Measurements from ENCODE around the gene VPS4A. TPM values are rescaled to one million over a fixed set of nuclear protein-coding genes. Genes with fewer than 3 reads are reported as not detected.

Gene VPS4A
- polyA plus RNA-seq (2011; rRNA removed): 12.8 and 16.6 TPM in 2 replicates
- 21.7 and 29.9 TPM in 2 replicates for polyA minus RNA-seq (2011; rRNA and poly(A)+ RNA removed)

GRCh38 chr16:69310653-69311532, at the start of gene VPS4A:
VPS4A (plus strand) TSS chr16:69311350; CDS start chr16:69311512, 162 bp downstream.
- TF ChIP-seq CTCF (IDR thresholded peaks at IDR 0.05; ENCODE audit: low read depth, low read length): peak; percentile 75
- Histone ChIP-seq H3K4me3 (ENCODE audit: low read depth, low read length) (peak within 1 kb of the TSS; percentile 86), H3K27me3 (ENCODE audit: control insufficient read depth, insufficient read depth, low read length) (no peaks in the 10 kb centered on the region), H3K27ac (ENCODE audit: low read depth, low read length) (peak within 1 kb of the TSS; percentile 75), H3K9me3 (ENCODE audit: control insufficient read depth, insufficient read depth, low read length) (no peaks in the 10 kb centered on the region; the same call in 1 of the 2 replicates)
- DNase-seq (ENCODE audit: low read depth, low spot score): peak; percentile 92
- ChIA-PET CTCF (interaction anchor here (0.6 to 1.5 kb wide), 15 partner anchors 9 to 161 kb away, joined by 3 to 9 read pairs (median 4); no protein-coding TSS in a partner anchor), POLR2A (no interaction called here)

- Histone ChIP-seq H3K27ac (ENCODE audit: low read depth, low read length) (no peak overlapping the region), H3K27me3 (ENCODE audit: control insufficient read depth, insufficient read depth, low read length) (no peaks in the 10 kb centered on the region), H3K4me3 (ENCODE audit: low read depth, low read length) (no peak overlapping the region), H3K9me3 (ENCODE audit: control insufficient read depth, insufficient read depth, low read length) (no peaks in the 10 kb centered on the region)
- ChIA-PET CTCF (interaction anchor here (0.6 to 1.6 kb wide), 2 partner anchors 59 to 116 kb away, joined by 3 to 5 read pairs; no protein-coding TSS in a partner anchor), POLR2A (no interaction called here)
- TF ChIP-seq CTCF (IDR thresholded peaks at IDR 0.05; ENCODE audit: low read depth, low read length): no peak
- no peak for DNase-seq (ENCODE audit: low read depth, low spot score)
Observed at GRCh38 chr16:69266334-69267063, 44.7 kb upstream of the VPS4A start.

GRCh38 chr16:69267633-69268032, 43.5 kb upstream of the VPS4A start:
- Histone ChIP-seq H3K4me3 (ENCODE audit: low read depth, low read length) (no peak overlapping the region), H3K27ac (ENCODE audit: low read depth, low read length) (no peak overlapping the region), H3K27me3 (ENCODE audit: control insufficient read depth, insufficient read depth, low read length) (no peaks in the 10 kb centered on the region), H3K9me3 (ENCODE audit: control insufficient read depth, insufficient read depth, low read length) (no peaks in the 10 kb centered on the region)
- no peak for DNase-seq (ENCODE audit: low read depth, low spot score)
- POLR2A ChIA-PET: interaction anchor here (1.1 kb wide), 1 partner anchor 9 kb away, joined by 3 read pairs; no protein-coding TSS in a partner anchor
- CTCF ChIA-PET: no interaction called here
- no peak for TF ChIP-seq CTCF (IDR thresholded peaks at IDR 0.05; ENCODE audit: low read depth, low read length)

GRCh38 chr16:69270395-69270794, 40.8 kb upstream of the VPS4A start:
- ChIA-PET CTCF (interaction anchor here (1.6 kb wide), 1 partner anchor 120 kb away, joined by 4 read pairs; no protein-coding TSS in a partner anchor), POLR2A (interaction anchor here (0.6 kb wide), 2 partner anchors 47 to 57 kb away, joined by 3 to 8 read pairs; no protein-coding TSS in a partner anchor)
- no peak overlapping the region for H3K27ac ChIP-seq (ENCODE audit: low read depth, low read length)
- H3K9me3 ChIP-seq (ENCODE audit: control insufficient read depth, insufficient read depth, low read length): no peaks in the 10 kb centered on the region
- no peak for DNase-seq (ENCODE audit: low read depth, low spot score)
- no peak overlapping the region for H3K4me3 ChIP-seq (ENCODE audit: low read depth, low read length)
- H3K27me3 ChIP-seq (ENCODE audit: control insufficient read depth, insufficient read depth, low read length): no peaks in the 10 kb centered on the region
- no peak for TF ChIP-seq CTCF (IDR thresholded peaks at IDR 0.05; ENCODE audit: low read depth, low read length)

Measured in AG04450 (cell line).